H1 (cell line): ENCODE measurements around the gene SPAG17. TPM values are rescaled to one million over a fixed set of nuclear protein-coding genes. Genes with fewer than 3 reads are reported as not detected.

Experiments used
- CTCF ChIA-PET: fragments of 300-600 bp; sonication (Branson Sonifier 250); formaldehyde crosslinking; loops from one replicate; lab custom pipeline; 2021; ENCODE audit not compliant: partially characterized antibody; lab: Charles Lee
- POLR2A ChIA-PET: fragments of 300-600 bp; sonication (Branson Sonifier 250); formaldehyde crosslinking; loops from one replicate; lab custom pipeline; 2021; ENCODE audit warnings: inconsistent platforms; ENCODE audit not compliant: partially characterized antibody; lab: Charles Lee
- DNase-seq, 2 experiments: peaks; one replicate each; pipeline versions ENCODE4 v3.0.0 to v3.0.0-alpha.2; 2010 to 2022; ENCODE audit warnings: low spot score in 2 of 2, low read depth in 1 of 2, mixed read lengths in 1 of 2
- FAIRE-seq: peaks from 2 replicates; lab custom pipeline; 2011; peaks lifted over from hg19 to GRCh38; lab: Jason Lieb, UNC
- H2AFZ ChIP-seq: 2 replicates; pipeline ENCODE4 v1.8.1; 2012; ENCODE audit warnings: low read length, inconsistent platforms
- H2AK5ac ChIP-seq: 2 replicates; pipeline ENCODE4 v1.6.1; 2013; ENCODE audit warnings: low read depth, low read length
- H2BK120ac ChIP-seq: replicated peaks from 2 replicates; pipeline ENCODE3; 2013; ENCODE audit warnings: low read depth, low read length, inconsistent platforms
- H2BK12ac ChIP-seq: 2 replicates; pipeline ENCODE4 v1.6.1; 2013; ENCODE audit warnings: low read depth, low read length
- H2BK15ac ChIP-seq: 2 replicates; pipeline ENCODE4 v1.6.1; 2013; ENCODE audit warnings: low read length
- H2BK20ac ChIP-seq: 2 replicates; pipeline ENCODE4 v1.6.1; 2013; ENCODE audit warnings: low read length
- H2BK5ac ChIP-seq: 2 replicates; pipeline ENCODE4 v1.6.1; 2013; ENCODE audit warnings: low read depth, low read length
- H3K14ac ChIP-seq: 2 replicates; pipeline ENCODE4 v1.6.1; 2013; ENCODE audit warnings: inconsistent platforms; ENCODE audit not compliant: insufficient read length
- H3K18ac ChIP-seq: 2 replicates; pipeline ENCODE4 v1.6.1; 2013; ENCODE audit warnings: low read length; ENCODE audit errors: extremely low read depth
- H3K23ac ChIP-seq: 2 replicates; pipeline ENCODE4 v1.6.1; 2013; ENCODE audit warnings: inconsistent platforms; ENCODE audit not compliant: insufficient read length
- H3K23me2 ChIP-seq: 2 replicates; pipeline ENCODE4 v1.6.1; 2013; ENCODE audit warnings: low read depth, low read length
- H3K27ac ChIP-seq: 2 replicates; pipeline ENCODE4 v1.6.1; 2011; ENCODE audit warnings: low read depth, low read length, inconsistent platforms
- H3K27me3 ChIP-seq, 4 experiments: replicated peaks in 1 of 4; 1 replicate in 1 of 4; 2 replicates in 3 of 4; pipeline versions ENCODE4 v1.6.1 to v1.8.1; 2011 to 2013; ENCODE audit warnings: low read length in 3 of 4, mild to moderate bottlenecking in 3 of 4, inconsistent platforms in 2 of 4, mixed read lengths in 2 of 4, moderate library complexity in 1 of 4; ENCODE audit not compliant: control insufficient read depth in 3 of 4, insufficient read depth in 3 of 4; ENCODE audit errors: extremely low read depth in 1 of 4
- H3K36me3 ChIP-seq, 4 experiments: 2 replicates each; pipeline versions ENCODE4 v1.6.1 to v1.8.1; 2011 to 2013; ENCODE audit warnings: mild to moderate bottlenecking in 4 of 4, low read length in 3 of 4, moderate library complexity in 2 of 4, control low read depth in 1 of 4, inconsistent platforms in 1 of 4; ENCODE audit not compliant: insufficient read depth in 4 of 4, control insufficient read depth in 2 of 4
- H3K4ac ChIP-seq: replicated peaks from 2 replicates; pipeline ENCODE3; 2013; ENCODE audit warnings: low read length, low read depth, mixed read lengths, inconsistent platforms; ENCODE audit not compliant: insufficient read length
- H3K4me1 ChIP-seq, 4 experiments: replicated peaks in 1 of 4; 1 replicate in 1 of 4; 2 replicates in 3 of 4; pipeline versions ENCODE4 v1.6.1 to v1.8.1; 2011 to 2013; ENCODE audit warnings: low read length in 3 of 4, inconsistent platforms in 2 of 4, mixed read lengths in 1 of 4; ENCODE audit not compliant: insufficient read depth in 4 of 4, control insufficient read depth in 3 of 4
- H3K4me2 ChIP-seq, 2 experiments: 2 replicates each; pipeline versions ENCODE4 v1.6.1 to v1.8.1; 2011 to 2013; ENCODE audit warnings: low read depth in 2 of 2, low read length in 2 of 2, control low read depth in 1 of 2, inconsistent platforms in 1 of 2, mild to moderate bottlenecking in 1 of 2; ENCODE audit not compliant: insufficient read depth in 1 of 2
- H3K4me3 ChIP-seq, 4 experiments: fragments of 200-600, 300-600 bp in 1 of 4; sonication (generic), shearing (Covaris generic), sonication (Bioruptor Twin) in 1 of 4; 2 replicates each; pipeline versions ENCODE4 v1.5.1 to v1.8.1; 2011 to 2016; ENCODE audit warnings: low read length in 4 of 4, low read depth in 3 of 4, control low read depth in 2 of 4, inconsistent platforms in 2 of 4, mild to moderate bottlenecking in 2 of 4, mixed read lengths in 1 of 4, moderate library complexity in 1 of 4; ENCODE audit not compliant: insufficient read depth in 2 of 4; ENCODE audit errors: extremely low read depth in 1 of 4
- H3K56ac ChIP-seq: replicated peaks from 2 replicates; pipeline ENCODE3; 2013; ENCODE audit warnings: low read depth, mild to moderate bottlenecking, mixed read lengths, low read length, inconsistent platforms; ENCODE audit not compliant: insufficient read length
- H3K79me1 ChIP-seq: 2 replicates; pipeline ENCODE4 v1.6.1; 2013; ENCODE audit warnings: low read depth, low read length, control low read depth
- H3K79me2 ChIP-seq, 2 experiments: 2 replicates each; pipeline versions ENCODE4 v1.6.1 to v1.8.1; 2012 to 2013; ENCODE audit warnings: low read length in 2 of 2, mild to moderate bottlenecking in 2 of 2, inconsistent platforms in 1 of 2; ENCODE audit not compliant: insufficient read depth in 2 of 2, control insufficient read depth in 1 of 2
- H3K9ac ChIP-seq, 4 experiments: replicated peaks in 1 of 4; 1 replicate in 1 of 4; 2 replicates in 3 of 4; pipeline versions ENCODE4 v1.6.1 to v1.8.1; 2011 to 2013; ENCODE audit warnings: low read depth in 3 of 4, low read length in 3 of 4, control low read depth in 2 of 4, mild to moderate bottlenecking in 2 of 4, moderate library complexity in 2 of 4, inconsistent platforms in 1 of 4; ENCODE audit errors: extremely low read depth in 1 of 4
- H3K9me3 ChIP-seq, 2 experiments: 2 replicates each; pipeline versions ENCODE4 v1.6.1 to v1.8.1; 2012 to 2013; ENCODE audit warnings: mild to moderate bottlenecking in 2 of 2, moderate library complexity in 2 of 2, control low read depth in 1 of 2, inconsistent platforms in 1 of 2, low read depth in 1 of 2, low read length in 1 of 2, mixed read lengths in 1 of 2; ENCODE audit not compliant: insufficient read depth in 2 of 2
- H4K20me1 ChIP-seq, 2 experiments: replicated peaks in 1 of 2; 2 replicates each; pipeline versions ENCODE3 to v1.8.1; 2011 to 2013; ENCODE audit warnings: inconsistent platforms in 2 of 2, low read length in 2 of 2, mild to moderate bottlenecking in 1 of 2; ENCODE audit not compliant: insufficient read depth in 2 of 2, control insufficient read depth in 1 of 2
- H4K5ac ChIP-seq: 2 replicates; pipeline ENCODE4 v1.6.1; 2013; ENCODE audit warnings: low read length, low read depth, mixed read lengths, inconsistent platforms; ENCODE audit not compliant: insufficient read length
- H4K8ac ChIP-seq: 2 replicates; pipeline ENCODE4 v1.8.0; 2013; ENCODE audit warnings: mild to moderate bottlenecking, moderate library complexity, low read length, inconsistent platforms; ENCODE audit not compliant: insufficient read depth; ENCODE audit errors: extremely low read depth
- H4K91ac ChIP-seq: replicated peaks from 2 replicates; pipeline ENCODE3; 2013; ENCODE audit warnings: low read length, mixed read lengths, inconsistent platforms; ENCODE audit not compliant: insufficient read length
- RNF2 ChIP-seq: fragments of 200-900, 300-1000 bp; sonication (generic); IDR thresholded peaks from 2 replicates; pipeline ENCODE4 v1.7.1; 2016; ENCODE audit warnings: borderline replicate concordance, low read depth, mild to moderate bottlenecking, antibody characterized with exemption, low read length; ENCODE audit not compliant: poor library complexity, severe bottlenecking; ENCODE audit errors: missing control alignments
- SIX5 ChIP-seq: IDR thresholded peaks from 2 replicates; pipeline ENCODE4 v1.6.1; 2011; ENCODE audit warnings: mild to moderate bottlenecking, low read depth, low read length
- WGBS, 2 experiments: shearing (Covaris generic) in 1 of 2; methylation state at CpG; one replicate each; pipeline versions ENCODE4 v1.1.6 to v1.1.7; 2013 to 2015; ENCODE audit warnings: low lambda C conversion rate in 2 of 2, mixed read lengths in 2 of 2, inconsistent platforms in 1 of 2, low coverage in 1 of 2, missing lambda C conversion rate in 1 of 2; ENCODE audit not compliant: insufficient replicate concordance in 2 of 2, insufficient coverage in 1 of 2, insufficient read length in 1 of 2; ENCODE audit errors: extremely low coverage in 1 of 2, missing lambda C conversion rate in 1 of 2; 5-methylcytosine and 5-hydroxymethylcytosine counted together
- polyA plus RNA-seq, 7 experiments: library from polyadenylated mRNA; depleted of rRNA in 3 of 7; stranded (reverse) in 5 of 7; unstranded in 2 of 7; fragments of >200 nt in 5 of 7; fragments of 200-250 nt in 2 of 7; gene quantifications; 1 replicate in 5 of 7; 2 replicates in 1 of 7; 4 replicates in 1 of 7; pipeline versions ENCODE4 v1.2.1 to v1.2.3, GENCODE V29; 2011 to 2013; ENCODE audit warnings: missing spikeins in 2 of 7, mixed read lengths in 2 of 7
- total RNA-seq: library from RNA; stranded (reverse); fragmentation: NEBNext Ultra II Directional; extraction: Animal tissue kit (Norgen Biotek cat#: 25700); gene quantifications from 2 replicates; pipeline ENCODE4 v1.2.1, GENCODE V29; 2021

The SPAG17 gene
- total and polyA plus RNA-seq, 2 of the 8 experiments (the other 6 are each of a cell fraction or from before 2014, with no cell fraction given), result 0.56 to 0.62 TPM

GRCh38 chr1:118202076-118202608 lies 17.1 kb upstream of the SPAG17 start:
- Histone ChIP-seq H3K9me3 (no peaks in the 10 kb centered on the region), H3K56ac (no peak overlapping the region), H3K79me2 (no peaks in the 10 kb centered on the region), H4K20me1 (no peaks in the 10 kb centered on the region), H3K18ac (no peak overlapping the region), H4K5ac (no peak overlapping the region), H3K27me3 (no peaks in the 10 kb centered on the region), H3K4me1 (no peaks in the 10 kb centered on the region), H3K23ac (no peak overlapping the region), H3K23me2 (no peaks in the 10 kb centered on the region; the same call in 1 of the 2 replicates), H2BK120ac (no peak overlapping the region), H4K91ac (no peak overlapping the region), H4K8ac (no peak overlapping the region), H2AK5ac (no peak overlapping the region), H2BK12ac (no peak overlapping the region), H3K4me3 (no peak overlapping the region), H2BK20ac (no peak overlapping the region), H2AFZ (no peak overlapping the region), H3K4ac (no peak overlapping the region), H2BK15ac (no peak overlapping the region), H2BK5ac (no peak overlapping the region), H3K36me3 (no peaks in the 10 kb centered on the region; a peak in 1 of 8 replicates), H3K4me2 (no peak overlapping the region), H3K14ac (no peak overlapping the region), H3K27ac (no peak overlapping the region), H3K9ac (no peak overlapping the region), H3K79me1 (no peaks in the 10 kb centered on the region)
- ChIA-PET CTCF (interaction anchor here (0.8 to 1.2 kb wide), 4 partner anchors 16 to 514 kb away, joined by 3 to 4 read pairs (median 3); no protein-coding TSS in a partner anchor), POLR2A (no interaction called here)
- DNase-seq, result no peak
- TF ChIP-seq RNF2, result no peak
- no peak for TF ChIP-seq SIX5
- FAIRE-seq, result no peak
- WGBS, 2 experiments, result 92% methylated on average over 2 of the region's 2 CpGs; no CpG with 5 or more reads in 1 of the 2 experiments
